Activated CD4-positive, alpha-beta T cell treated with anti-CD3 and anti-CD28 coated beads, Interleukin-2, amount 50 U/mL, for 16 hours (primary cell): ENCODE data around the gene KRTAP4-7.
"Not testable (repeated sequence)": the region's sequence is repeated elsewhere in the genome, so short reads cannot be mapped to it uniquely, and the experiment has no call there.

Experiments
- DNase-seq: peaks from one replicate; pipeline ENCODE4 v3.0.0-alpha.2; 2020

Gene KRTAP4-7

GRCh38 chr17:41084100-41084856 lies at the start of gene KRTAP4-7:
Gene KRTAP4-7, plus strand, starts transcription at chr17:41084150. Its CDS starts 57 bp downstream, at chr17:41084207.
- DNase-seq = not testable (repeated sequence)

- DNase-seq = not testable (repeated sequence)
Observed at GRCh38 chr17:41034346-41034935, 49.5 kb upstream of the KRTAP4-7 start, which contains the start of gene KRTAP1-3. Gene KRTAP1-3, minus strand, starts transcription at chr17:41034874. Its CDS starts 53 bp downstream, at chr17:41034821.

GRCh38 chr17:41037853-41038350 lies 46.0 kb upstream of the KRTAP4-7 start:
- no peak for DNase-seq

- not testable (repeated sequence) for DNase-seq
Observed at GRCh38 chr17:41040783-41041571, 43.0 kb upstream of the KRTAP4-7 start, which contains the start of gene KRTAP1-1. Gene KRTAP1-1, minus strand, starts transcription at chr17:41041450. Its CDS starts 53 bp downstream, at chr17:41041397.

DNA sequence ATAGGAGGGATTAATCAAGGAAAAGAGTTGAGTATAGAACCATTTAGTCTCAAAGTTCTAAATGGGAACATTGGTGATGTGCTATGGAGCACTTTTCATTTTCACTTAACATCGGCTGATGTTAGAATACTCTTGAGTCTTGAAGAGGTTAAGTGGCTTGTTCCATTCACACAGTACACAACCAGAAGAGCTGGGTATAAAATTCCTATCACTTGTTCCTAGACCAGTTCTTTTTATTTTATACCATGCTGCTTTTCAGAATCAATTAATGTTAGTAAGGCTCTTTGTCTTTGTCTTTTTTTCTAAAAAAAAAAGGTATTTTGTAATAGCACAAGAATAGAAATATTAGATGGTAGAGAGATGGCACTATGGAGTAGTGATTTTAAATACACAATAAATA lies 41.0 kb upstream of the KRTAP4-7 start:
- no peak for DNase-seq

- not testable (repeated sequence) for DNase-seq
Observed at GRCh38 chr17:41046735-41047465, 37.0 kb upstream of the KRTAP4-7 start, which contains the start of gene KRTAP2-1. Gene KRTAP2-1, minus strand, starts transcription at chr17:41047316. Its CDS starts 49 bp downstream, at chr17:41047267.

- no peak for DNase-seq
Observed at GRCh38 chr17:41048441-41048840, 35.5 kb upstream of the KRTAP4-7 start.

GRCh38 chr17:41049110-41049509 lies 34.8 kb upstream of the KRTAP4-7 start:
- DNase-seq = no peak

DNA sequence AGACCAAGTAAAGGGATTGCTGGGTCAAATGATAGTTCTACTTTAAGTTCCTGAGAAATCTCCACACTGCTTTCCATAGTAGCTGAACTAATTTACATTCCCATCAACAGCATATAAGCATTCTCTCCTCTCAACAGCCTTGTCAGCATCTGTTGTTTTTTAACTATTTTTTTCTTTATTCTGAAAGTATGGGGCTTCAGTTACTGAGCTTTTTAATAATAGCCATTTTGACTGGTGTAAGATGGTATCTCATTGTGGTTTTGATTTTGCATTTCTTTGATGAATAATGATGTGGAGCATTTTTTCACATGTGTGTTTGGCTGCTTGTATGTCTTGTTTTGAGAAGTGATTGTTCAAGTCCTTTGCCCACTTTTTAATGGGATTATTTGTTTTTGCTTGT lies 31.4 kb upstream of the KRTAP4-7 start:
- DNase-seq = no peak

DNA sequence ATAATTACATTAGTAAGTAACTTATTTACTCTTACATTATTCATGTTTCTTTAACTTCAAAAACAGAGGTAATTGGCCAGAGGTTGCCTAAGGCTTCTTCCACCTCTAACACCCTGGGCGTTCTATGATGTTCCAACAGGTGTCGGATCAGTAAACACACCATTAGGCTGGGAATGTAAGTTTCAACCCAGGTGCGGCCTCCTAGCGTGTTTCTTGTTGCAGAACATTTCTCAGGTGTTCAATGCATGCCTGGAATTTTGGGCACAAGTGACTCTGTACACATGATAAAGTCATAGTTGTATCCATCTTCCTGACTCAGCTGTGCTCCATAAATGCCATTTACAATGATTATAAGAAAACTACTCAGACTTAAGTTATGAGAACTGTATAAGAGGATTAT lies 29.9 kb upstream of the KRTAP4-7 start:
- DNase-seq = no peak

DNA sequence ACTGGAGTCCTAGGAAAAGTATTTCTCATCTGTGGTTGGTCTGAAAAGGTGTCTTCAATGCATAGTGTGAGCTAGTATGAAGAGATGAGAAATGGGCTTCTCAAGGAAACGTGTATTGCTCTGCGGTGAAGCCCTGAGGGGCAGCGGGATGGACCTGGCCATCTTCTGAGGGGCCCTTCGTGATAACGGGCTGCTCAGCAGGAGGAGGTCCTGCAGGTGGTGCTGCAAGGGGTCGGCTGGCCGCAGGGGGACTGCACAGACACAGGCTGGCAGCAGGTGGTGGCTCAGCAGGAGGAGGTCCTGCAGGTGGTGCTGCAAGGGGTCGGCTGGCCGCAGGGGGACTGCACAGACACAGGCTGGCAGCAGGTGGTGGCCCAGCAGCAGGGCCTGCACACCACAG lies 29.4 kb upstream of the KRTAP4-7 start:
- not testable (repeated sequence) for DNase-seq

GRCh38 chr17:41055130-41055529 lies 28.8 kb upstream of the KRTAP4-7 start, which contains the start of gene KRTAP2-2:
Gene KRTAP2-2, minus strand, starts transcription at chr17:41055230. Its CDS starts 19 bp downstream, at chr17:41055211.
- DNase-seq = not testable (repeated sequence)

GRCh38 chr17:41057547-41057946 lies 26.4 kb upstream of the KRTAP4-7 start:
- DNase-seq = no peak

DNA sequence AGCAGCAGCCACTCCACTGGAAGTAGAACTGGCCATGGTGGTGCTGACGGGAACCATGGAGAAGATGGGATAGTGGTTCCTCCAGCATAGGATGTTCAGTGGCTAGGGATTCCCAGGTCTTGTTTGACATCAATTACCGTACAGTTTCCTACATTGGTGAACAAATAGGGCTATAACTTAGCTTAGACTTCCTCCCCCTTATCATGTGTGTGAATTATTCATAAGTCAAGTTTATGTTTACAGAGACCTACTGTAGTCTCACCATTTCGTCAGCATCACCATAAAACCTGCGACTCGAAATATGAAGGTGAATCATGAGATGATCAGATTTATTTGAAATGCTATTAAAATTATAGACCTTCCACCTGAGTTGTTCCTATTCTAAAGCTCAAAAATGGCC lies 25.2 kb upstream of the KRTAP4-7 start:
- no peak for DNase-seq

- not testable (repeated sequence) for DNase-seq
Observed at GRCh38 chr17:41059276-41060051, 24.5 kb upstream of the KRTAP4-7 start.

- no peak for DNase-seq
Observed at GRCh38 chr17:41060052-41060604, 23.8 kb upstream of the KRTAP4-7 start, which contains the start of gene KRTAP2-3. Gene KRTAP2-3, minus strand, starts transcription at chr17:41060114. Its CDS starts 64 bp downstream, at chr17:41060050.

- no peak for DNase-seq
Observed at GRCh38 chr17:41061964-41062363, 22.0 kb upstream of the KRTAP4-7 start.

DNA sequence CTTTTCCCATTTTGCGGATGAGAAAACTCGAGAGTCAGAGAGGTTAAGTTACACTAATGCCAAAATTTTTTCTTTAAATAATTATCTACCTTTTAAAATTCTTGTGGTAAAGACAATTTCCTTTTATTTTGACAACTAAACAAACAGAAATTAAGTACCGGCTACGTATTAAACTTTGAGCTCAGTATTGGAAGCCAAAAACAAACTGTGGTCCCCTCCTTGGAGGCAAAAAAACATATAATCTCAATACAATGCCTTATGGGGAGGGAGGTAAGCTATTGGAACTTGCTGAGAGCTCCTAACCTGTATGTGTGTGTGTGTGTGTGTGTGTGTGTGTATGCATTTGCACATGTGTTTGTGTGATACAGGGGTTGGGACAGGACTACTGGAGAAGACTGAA lies 20.5 kb upstream of the KRTAP4-7 start:
- no peak for DNase-seq

GRCh38 chr17:41064301-41064700 lies 19.6 kb upstream of the KRTAP4-7 start:
- DNase-seq = no peak

DNA sequence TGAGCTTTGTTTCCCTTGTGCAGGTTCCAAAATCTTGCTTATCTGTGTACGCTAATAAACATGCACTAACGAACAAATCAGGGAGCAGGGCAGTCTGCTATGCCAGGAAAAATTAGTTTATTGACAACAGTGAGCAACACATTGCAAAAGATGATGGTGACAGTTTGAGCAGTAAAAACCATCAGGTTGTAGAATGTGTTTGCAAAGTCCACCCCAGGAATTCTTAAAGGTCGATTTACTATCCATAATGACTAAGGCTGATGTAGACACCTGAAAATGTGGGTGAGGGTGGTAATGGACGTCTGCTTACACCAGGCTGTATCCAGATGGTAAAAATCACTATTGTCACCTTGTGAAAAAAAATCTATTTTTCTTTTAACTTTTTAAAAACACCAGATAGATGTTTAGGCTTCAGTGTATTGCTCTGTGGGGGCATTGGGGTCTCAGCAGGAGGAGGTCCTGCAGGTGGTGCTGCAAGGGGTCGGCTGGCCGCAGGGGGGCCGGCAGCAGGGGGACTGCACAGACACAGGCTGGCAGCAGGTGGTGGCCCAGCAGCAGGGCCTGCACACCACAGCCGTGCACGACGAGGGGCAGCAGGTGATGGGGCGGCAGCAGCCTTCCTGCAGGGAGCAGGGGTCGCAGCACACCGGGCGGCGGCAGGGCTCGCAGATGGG lies 18.8 kb upstream of the KRTAP4-7 start:
- not testable (repeated sequence) for DNase-seq
